Measurements from ENCODE around the gene C19orf33.
"Not testable (repeated sequence)": the region's sequence is repeated elsewhere in the genome, so short reads cannot be mapped to it uniquely, and the experiment has no call there.

C19orf33 gene

DNA sequence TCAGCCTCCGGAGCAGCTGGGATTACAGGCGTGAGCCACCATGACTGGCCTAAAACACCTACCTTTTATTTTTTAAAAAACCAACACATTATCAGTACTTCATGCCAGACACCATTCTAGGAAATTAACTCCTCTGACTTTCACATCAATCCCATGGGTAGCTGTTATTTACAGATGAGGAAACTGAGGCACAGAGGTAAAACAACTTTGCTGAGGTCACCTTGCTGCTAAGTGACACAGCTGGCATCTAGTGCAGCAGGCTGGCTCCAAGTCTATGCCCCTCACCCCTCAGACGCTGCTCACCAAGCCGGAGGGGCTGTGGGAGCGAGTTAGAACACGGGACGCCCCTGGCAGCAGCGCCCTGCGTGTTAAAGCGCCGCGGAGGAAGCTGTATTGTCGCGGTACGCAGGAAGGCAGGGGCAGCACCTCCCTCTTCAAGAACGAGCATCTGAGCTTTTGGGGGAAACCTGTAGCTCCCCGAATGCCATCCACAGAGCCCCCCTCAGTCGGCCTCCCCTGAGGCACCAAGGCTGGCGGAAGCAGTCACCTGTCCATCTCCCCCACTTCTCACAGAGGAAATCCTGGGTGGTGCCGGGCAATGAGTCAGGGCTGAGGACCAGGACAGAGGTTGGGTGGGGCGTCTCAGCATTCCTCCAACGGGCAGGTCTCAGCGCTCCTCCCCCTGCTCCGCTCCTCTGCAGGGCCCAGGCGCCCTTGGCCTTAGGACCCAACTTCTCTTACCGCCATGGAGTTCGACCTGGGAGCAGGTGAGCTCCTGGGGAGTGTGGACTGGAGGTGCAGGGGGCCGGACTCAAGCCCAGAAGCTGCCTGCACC is at the start of gene C19orf33:
Gene C19orf33, plus strand, starts transcription at position 735 of the 835 bp plus-strand sequence. Its CDS starts 11 bp downstream, at position 746.
- DNase-seq (ENCODE audit: low read depth), result no peak
- H3K4me3 ChIP-seq (ENCODE audit: low read depth, low read length), result no peak within 1 kb of the TSS
- TF ChIP-seq, protein P1, sequence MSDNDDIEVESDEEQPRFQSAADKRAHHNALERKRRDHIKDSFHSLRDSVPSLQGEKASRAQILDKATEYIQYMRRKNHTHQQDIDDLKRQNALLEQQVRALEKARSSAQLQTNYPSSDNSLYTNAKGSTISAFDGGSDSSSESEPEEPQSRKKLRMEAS (IDR thresholded peaks at IDR 0.05; ENCODE audit: low read depth, low read length), result no peak
- TF ChIP-seq, protein P2, sequence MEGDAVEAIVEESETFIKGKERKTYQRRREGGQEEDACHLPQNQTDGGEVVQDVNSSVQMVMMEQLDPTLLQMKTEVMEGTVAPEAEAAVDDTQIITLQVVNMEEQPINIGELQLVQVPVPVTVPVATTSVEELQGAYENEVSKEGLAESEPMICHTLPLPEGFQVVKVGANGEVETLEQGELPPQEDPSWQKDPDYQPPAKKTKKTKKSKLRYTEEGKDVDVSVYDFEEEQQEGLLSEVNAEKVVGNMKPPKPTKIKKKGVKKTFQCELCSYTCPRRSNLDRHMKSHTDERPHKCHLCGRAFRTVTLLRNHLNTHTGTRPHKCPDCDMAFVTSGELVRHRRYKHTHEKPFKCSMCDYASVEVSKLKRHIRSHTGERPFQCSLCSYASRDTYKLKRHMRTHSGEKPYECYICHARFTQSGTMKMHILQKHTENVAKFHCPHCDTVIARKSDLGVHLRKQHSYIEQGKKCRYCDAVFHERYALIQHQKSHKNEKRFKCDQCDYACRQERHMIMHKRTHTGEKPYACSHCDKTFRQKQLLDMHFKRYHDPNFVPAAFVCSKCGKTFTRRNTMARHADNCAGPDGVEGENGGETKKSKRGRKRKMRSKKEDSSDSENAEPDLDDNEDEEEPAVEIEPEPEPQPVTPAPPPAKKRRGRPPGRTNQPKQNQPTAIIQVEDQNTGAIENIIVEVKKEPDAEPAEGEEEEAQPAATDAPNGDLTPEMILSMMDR (IDR thresholded peaks at IDR 0.05; ENCODE audit: low read depth, low read length), result no peak
- TF ChIP-seq MYC (IDR thresholded peaks at IDR 0.05; ENCODE audit: low read depth, low read length) (no peak), POLR2A (IDR thresholded peaks at IDR 0.05; ENCODE audit: extremely low read depth, insufficient read length) (no peak)

- H3K4me3 ChIP-seq (ENCODE audit: low read depth, low read length), result no peak overlapping the region
- TF ChIP-seq, protein P2 (IDR thresholded peaks at IDR 0.05; ENCODE audit: low read depth, low read length), result no peak
- TF ChIP-seq POLR2A (IDR thresholded peaks at IDR 0.05; ENCODE audit: extremely low read depth, insufficient read length) (no peak), MYC (IDR thresholded peaks at IDR 0.05; ENCODE audit: low read depth, low read length) (no peak)
- TF ChIP-seq, protein P1 (IDR thresholded peaks at IDR 0.05; ENCODE audit: low read depth, low read length), result no peak
- no peak for DNase-seq (ENCODE audit: low read depth)
Measured at GRCh38 chr19:38255383-38256014, 48.6 kb upstream of the C19orf33 start.

- not testable (repeated sequence) for H3K4me3 ChIP-seq (ENCODE audit: low read depth, low read length); DNase-seq (ENCODE audit: low read depth)
Measured at GRCh38 chr19:38261942-38262341, 42.1 kb upstream of the C19orf33 start.

DNA sequence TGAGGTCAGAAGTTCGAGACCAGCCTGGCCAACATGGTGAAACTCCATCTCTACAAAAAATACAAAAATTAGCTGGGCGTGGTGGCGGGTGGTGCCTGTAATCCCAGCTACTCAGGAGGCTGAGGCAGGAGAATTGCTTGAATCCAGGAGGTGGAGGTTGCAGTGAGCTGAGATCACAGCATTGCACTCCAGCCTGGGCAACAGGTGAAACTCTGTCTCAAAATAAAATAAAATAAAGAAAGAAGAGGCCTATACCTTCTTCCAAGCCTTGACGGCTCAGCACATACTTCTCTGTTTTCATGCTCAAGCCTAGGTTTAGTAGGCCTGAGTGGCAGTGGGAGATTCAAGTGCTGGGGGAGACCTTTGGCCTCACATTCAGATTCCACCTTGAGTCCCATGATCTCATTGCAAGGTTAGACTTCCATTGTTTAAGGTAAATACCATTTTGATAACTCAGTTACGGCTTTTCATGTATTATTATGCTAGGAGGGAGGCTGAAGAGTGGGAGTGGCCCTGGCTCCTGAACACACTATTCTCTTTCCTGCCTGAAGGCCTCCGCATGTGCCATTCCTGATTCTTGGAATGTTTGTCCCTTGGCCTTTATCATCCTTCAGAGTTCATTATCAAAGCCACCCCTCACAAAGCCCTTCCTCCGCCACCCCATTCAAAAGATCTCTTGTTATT is 41.3 kb upstream of the C19orf33 start:
- DNase-seq (ENCODE audit: low read depth), result no peak
- no peak overlapping the region for H3K4me3 ChIP-seq (ENCODE audit: low read depth, low read length)
- TF ChIP-seq, protein P1 (IDR thresholded peaks at IDR 0.05; ENCODE audit: low read depth, low read length), result no peak
- no peak for TF ChIP-seq MYC (IDR thresholded peaks at IDR 0.05; ENCODE audit: low read depth, low read length)
- TF ChIP-seq, protein P2 (IDR thresholded peaks at IDR 0.05; ENCODE audit: low read depth, low read length), result no peak
- TF ChIP-seq POLR2A (IDR thresholded peaks at IDR 0.05; ENCODE audit: extremely low read depth, insufficient read length), result no peak

- no peak overlapping the region for H3K4me3 ChIP-seq (ENCODE audit: low read depth, low read length)
- TF ChIP-seq, protein P1 (IDR thresholded peaks at IDR 0.05; ENCODE audit: low read depth, low read length), result no peak
- TF ChIP-seq POLR2A (IDR thresholded peaks at IDR 0.05; ENCODE audit: extremely low read depth, insufficient read length) (no peak), MYC (IDR thresholded peaks at IDR 0.05; ENCODE audit: low read depth, low read length) (no peak)
- TF ChIP-seq, protein P2 (IDR thresholded peaks at IDR 0.05; ENCODE audit: low read depth, low read length), result no peak
- DNase-seq (ENCODE audit: low read depth), result no peak
Measured at GRCh38 chr19:38263689-38264485, 40.2 kb upstream of the C19orf33 start.

Data from NB4 (cell line).